Activated CD4-positive, alpha-beta T cell treated with anti-CD3 and anti-CD28 coated beads for 24 hours (primary cell): ENCODE measurements around the gene KCND3.

Experiments used
- DNase-seq, 2 donors: peaks; one replicate each; pipeline ENCODE4 v3.0.0-alpha.2; 2020; ENCODE audit warnings: low read depth in 2 of 2

KCND3 gene

DNA sequence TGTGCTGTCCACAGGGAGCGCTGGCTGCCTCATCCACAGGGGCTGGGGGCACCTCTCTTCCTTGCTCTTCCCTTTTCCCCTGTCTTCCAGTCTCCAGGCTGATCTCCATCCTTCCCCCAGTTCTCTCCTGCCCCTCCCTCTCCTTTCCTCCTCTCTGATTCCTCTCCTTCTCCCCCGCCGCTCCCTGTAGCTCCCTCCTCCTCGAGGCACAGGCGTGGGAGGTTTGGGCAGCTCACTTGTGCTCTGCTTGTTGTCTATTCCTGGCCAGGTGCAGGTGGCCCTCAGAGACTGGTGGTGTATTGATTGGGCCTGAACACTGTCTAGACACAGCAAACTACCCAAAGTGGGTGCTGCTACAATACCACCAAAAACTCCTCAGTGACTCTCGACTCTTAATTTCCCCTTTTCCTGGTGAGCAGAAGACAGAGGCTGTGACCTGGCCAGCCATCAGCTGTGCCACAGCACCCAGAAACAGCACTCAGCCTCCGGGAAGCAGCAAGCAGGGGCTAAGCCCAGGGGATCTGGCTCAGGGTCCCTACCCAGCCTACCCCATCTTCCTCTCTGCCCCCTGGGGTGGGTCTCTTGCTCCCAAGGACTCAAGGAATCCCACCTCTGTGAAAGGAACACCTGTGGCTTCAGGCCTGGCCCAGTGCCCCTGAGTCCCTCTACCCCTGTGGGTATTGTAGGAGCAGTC lies 140.5 kb downstream of the KCND3 start:
- DNase-seq, result no peak

DNA sequence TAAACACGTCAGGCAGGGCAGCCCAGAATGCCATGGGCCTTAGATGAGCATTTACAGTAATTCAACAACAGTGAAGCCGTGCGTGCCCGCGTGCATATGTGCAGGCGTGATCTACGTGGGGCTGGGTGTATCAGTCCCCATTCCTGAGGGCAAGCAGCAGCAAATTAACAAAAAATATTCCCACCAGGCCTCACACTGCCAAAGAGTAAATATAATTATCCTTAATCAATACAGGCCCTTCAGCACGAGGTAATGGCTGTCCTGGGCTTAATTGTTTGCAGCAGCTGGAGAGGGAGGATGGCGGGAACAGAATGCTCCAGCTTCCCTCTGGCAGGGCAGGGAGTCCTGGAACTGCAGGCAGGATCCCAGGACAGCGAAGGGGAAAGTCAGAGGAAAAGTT lies 142.0 kb downstream of the KCND3 start:
- DNase-seq, result no peak

GRCh38 chr1:111846842-111847241 lies 142.6 kb downstream of the KCND3 start:
- DNase-seq, result no peak

DNA sequence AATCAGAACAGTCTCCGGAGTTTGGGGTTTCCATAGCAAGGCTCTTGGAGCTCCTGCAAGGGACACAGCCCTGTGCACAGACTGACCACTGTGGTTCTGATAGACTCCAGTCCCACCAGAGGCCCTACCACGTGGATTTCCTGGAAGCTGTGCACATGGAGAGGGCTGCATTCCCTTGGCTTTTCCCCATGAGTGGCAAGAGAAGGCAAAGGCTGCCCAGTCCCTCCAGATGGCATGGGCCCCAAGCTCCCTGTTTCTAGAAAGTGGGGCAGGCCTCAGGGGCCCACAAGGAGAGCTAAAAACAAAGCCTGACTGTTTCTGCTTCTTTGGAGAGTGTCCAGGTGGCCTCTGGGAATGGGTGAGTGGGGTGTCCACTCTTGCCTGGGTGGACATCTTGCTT lies 146.3 kb downstream of the KCND3 start:
- DNase-seq, result no peak

DNA sequence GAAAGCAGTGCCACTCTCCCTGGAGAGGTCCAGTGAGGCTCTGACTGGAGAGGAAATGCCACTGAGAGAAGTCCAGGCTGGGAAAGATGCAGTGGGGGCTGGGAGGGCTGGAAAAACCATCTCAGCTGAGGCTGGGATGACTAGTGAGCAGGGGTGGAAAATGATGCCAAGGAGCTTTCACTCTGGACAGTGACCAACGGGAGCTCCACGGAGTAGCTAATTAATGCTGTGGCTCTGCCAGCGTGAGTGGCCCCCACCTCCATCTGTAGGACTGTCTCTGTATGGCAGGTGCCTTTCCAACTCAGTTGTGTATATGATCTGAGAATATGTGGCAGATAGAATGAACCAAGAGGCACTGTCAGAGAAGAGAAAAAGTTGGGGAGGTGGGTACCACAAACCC lies 147.1 kb downstream of the KCND3 start:
- no peak for DNase-seq

DNA sequence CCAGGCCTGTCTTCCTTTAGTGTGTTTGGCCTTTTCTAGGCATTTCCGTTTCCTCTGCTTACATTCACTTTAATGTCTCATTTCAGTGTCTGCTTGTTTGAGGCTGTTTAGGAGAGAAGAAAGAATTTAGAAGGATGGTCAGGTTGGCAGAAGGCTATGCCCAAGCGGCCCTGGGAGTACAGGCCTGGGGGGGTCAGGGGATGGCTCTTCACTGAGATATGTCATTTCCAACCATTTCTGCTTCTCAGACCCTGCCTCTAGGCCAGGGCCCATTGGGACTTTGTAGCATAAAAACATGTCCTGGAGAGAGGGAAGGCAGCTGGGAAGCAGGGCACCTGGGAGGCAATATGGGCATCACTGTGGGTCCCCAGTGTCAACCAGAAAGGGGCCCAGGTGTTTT lies 147.7 kb downstream of the KCND3 start:
- DNase-seq, result no peak

DNA sequence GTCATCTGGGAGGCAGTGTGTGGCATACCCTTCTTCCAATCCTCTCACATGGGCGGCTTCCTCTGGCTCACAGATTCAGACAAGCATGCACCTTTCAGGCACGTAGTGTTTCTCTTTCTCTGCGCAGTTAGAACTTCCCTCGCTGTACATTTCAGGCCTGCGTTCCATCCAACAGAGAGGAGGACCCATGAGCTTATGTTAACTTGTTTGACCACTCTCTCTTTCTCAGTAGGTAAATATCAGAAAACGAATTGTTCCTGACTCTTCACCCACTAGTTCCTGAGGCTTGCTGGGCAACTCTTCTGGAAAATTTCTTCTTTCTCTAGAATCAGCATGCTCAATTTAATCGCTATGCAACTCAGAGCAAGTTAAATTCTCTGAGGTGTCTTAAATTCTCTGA lies 148.3 kb downstream of the KCND3 start:
- DNase-seq, result no peak

DNA sequence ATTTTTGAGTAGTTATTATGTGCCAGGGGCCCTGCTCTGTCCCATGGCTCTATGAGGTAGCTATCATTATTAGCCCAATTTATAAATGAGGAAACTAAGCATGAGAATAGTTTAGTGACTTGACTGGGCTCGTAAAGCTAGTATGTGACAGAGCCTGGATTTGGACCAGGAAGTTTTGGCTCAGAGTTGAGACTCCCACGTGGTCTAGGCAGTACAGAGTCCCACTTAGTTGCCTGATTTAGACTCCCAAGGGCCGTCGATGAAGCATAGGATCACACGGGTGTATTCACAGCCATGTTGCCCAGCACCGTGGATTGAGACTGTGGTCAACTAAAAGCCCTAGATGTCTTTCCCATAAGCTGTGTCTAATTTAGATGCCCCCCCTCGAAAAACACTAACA lies 152.1 kb downstream of the KCND3 start:
- DNase-seq, result no peak

DNA sequence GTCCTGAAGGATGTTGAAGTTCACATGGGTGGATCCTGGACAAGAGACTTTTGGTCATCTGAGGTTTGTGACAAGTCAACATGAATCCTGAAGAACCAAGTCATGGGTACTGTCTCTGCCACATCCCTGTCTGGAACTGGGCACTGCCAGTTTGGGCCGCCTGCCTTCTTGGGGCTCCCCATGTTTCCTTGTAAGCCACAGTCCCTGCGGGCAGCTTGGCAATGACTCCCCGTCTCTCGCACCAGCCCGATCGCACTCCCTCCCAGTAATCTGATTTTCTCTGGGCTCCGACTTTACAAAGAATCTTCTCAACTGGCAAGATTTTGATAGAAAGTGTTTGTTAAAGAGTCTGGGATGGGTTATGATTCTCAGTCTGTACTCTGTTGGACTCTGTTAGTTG lies 153.4 kb downstream of the KCND3 start:
- no peak for DNase-seq

DNA sequence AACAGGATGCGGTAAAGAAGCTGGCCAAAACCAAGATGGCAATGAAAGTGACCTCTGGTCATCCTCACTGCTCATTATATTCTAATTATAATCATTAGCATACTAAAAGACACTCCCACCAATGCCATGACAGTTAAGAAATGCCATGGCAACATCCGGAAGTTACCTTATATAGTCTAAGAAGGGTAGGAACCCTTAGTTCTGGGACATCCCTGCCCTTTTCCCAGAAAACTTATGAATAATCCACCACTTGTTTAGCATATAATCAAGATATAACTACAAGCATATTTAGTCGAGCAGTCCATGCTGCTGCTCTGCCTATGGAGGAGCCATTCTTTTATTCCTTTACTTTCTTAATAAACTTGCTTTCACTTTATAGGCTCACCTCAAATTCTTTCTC lies 154.0 kb downstream of the KCND3 start:
- no peak for DNase-seq

- DNase-seq, result no peak
These were observed 154.5 kb downstream of the KCND3 start for GRCh38 chr1:111834956-111835355.

DNA sequence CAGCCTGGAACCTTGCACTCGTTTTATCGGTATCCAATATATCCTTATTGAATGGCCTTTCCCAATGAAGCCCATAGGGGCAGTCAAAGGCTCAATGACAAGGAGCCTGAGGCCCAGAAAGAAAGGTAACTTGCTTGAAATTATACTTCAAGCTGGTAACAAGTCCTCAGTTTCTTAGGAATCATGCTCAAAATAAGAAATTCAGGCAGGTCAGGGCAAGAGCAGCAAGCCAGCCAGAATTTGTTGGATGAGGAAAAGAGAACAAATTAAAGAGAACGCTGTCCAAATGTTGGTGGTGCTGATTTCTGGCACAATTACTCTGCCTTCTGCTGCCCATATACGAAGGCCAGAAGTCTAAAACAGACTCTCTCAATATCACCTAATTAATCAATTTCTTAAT lies 156.1 kb downstream of the KCND3 start:
- no peak for DNase-seq

- no peak for DNase-seq
These were observed 156.8 kb downstream of the KCND3 start for GRCh38 chr1:111832521-111833155.

DNA sequence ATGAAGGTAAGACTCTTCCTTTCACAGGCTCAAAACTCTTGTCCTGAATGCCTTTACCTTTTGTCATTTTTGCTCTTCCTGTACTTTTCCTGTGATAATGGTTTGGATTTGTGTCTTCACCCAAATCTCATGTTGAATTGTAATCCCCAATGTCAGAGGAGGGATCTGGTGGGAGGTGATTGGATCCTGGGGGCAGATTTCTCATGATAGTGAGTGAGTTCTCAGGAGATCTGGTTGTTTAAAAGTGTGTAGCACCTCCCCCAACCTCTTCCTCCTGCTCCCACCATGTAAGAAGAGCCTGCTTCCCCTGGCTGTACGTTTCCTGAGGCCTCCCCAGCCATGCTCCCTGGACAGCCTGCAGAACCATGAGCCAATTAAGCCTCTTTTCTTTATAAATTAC lies 158.3 kb downstream of the KCND3 start:
- no peak for DNase-seq

DNA sequence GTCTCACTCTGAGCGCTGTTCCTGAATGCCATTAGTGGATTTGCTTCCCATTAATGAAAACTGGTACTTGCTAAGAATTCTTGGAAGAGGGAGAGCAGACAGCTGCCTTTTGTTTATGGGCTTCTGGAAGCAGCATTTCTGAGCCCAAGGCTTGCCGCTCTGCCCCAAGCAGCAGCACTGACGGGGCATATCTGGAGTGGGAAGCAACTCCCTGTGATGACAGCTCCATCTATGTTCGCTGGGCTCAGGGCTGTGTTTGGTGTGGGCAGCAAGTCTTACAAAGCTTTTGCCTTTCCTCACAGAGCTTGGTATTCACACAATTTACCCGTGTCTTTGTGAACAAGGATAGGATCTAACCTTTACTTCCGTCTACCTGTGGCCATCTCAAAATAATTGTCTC lies 161.5 kb downstream of the KCND3 start:
- no peak for DNase-seq

DNA sequence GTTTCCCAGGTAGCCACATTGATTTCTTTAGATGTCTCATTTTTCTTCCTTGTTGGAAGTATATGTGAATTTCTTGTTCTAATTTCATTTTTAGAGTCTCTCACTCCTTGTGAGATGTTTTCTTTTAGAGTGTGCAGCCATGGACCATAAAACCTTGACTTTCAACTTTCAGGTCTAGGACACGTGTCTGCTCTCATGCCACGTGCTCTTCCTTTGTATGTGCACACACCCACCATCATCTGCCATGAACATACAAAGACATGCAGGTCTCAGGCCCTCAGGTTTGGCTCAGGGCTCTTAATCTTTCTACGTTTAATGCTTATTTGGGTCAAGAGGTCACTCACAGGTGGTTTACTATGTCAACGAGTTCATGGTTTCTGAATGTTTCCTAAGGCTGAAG lies 163.2 kb downstream of the KCND3 start:
- no peak for DNase-seq

GRCh38 chr1:111825217-111825616 lies 164.3 kb downstream of the KCND3 start:
- DNase-seq, result no peak

GRCh38 chr1:111822138-111822537 lies 167.3 kb downstream of the KCND3 start:
- no peak for DNase-seq

GRCh38 chr1:111821121-111821745 lies 168.2 kb downstream of the KCND3 start:
- DNase-seq, result no peak

- no peak for DNase-seq
These were observed 169.8 kb downstream of the KCND3 start for GRCh38 chr1:111819566-111820263.

DNA sequence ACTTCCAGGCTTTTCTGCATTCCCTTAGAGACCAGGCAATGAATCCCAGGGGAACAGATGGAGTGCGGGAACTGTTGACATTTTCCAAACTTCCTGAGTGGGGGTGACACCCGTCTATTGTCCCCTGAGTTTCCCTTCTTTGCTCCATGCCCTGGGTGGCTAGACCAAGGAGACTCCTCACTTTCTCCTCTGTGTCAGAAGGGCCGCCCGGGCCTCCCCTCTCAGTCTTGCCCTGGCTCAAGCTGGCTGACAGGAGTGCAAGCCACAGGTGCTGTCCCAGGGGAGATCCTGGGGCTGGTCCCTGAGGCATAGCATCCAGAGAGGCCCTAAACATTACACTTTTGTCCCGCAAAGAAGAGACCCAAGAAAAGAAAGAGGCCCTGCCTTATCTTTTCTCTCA lies 170.9 kb downstream of the KCND3 start:
- no peak for DNase-seq

DNA sequence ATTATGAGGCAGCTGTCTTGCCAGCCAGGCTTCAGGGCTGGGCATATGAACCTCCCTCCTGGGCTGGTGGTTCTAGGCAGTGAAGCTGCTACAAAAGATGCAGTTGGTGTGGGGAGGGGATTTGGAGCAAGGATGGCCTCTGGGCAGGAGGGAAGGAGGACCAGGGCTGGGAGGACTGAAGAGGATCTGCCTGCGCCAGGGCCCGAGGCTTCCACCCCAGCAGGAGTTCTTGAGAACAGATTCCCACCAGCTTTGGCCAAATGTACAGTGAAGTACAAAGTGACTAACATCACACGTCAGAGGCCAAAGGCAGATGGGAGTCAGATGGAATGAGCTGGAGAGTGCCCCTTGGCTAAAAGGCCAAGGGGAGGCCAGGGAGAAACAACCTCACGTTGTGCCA lies 171.4 kb downstream of the KCND3 start:
- no peak for DNase-seq

DNA sequence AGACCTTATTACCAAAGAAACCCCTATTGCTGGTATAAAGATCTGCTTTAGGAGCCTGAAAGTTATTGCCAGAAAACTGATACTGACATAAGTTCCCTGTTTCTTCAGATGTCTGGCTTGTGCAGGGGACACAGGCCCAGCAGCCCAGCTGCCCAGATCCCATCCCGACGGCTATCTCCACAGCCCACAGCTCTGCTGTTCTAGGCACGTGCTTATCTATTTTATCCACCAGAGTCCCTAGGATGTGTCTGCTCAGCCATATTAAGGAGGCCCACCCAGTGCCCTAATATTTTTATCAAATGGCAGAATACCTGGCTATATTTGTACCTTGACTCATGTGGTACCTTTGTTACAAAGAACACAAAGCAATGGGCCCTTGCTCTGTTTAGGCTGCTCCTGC lies 174.8 kb downstream of the KCND3 start:
- DNase-seq, result no peak
